ENCODE measurements around the gene TXNL4A.

The TXNL4A gene

GRCh38 chr18:79940126-79940813 lies 48.1 kb downstream of the TXNL4A start:
- in situ Hi-C loops (cut with HindIII; ENCODE audit: low pct_unique_long_range_greater_than_20kb, low sequenced_read_pairs), result no loop called here
- DNase-seq (ENCODE audit: low read depth in 1 of 2, low spot score in 1 of 2), result no peak
- TF ChIP-seq JUND (IDR thresholded peaks at IDR 0.05; ENCODE audit: low read depth), result no peak

DNA sequence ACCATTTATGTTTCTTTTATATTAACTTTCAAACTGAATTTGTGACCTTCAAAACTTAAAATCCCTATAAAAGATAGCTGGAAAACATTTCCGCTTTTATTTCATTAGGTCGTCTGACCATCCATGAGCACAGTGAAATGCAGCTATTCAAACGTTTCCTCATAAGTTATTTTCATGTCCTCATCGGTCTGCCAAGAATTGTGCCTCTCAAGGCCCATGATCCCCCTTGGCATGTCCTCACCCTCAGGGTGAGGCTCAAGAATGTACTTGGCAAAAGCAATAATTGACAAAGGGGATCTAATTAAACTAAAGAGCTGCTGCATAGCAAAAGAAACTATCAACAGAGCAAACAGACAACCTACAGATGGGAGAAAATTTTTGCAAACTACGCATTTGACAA lies 49.3 kb downstream of the TXNL4A start:
- no peak for DNase-seq (ENCODE audit: low read depth in 1 of 2, low spot score in 1 of 2)
- no peak for TF ChIP-seq JUND (IDR thresholded peaks at IDR 0.05; ENCODE audit: low read depth)
- in situ Hi-C loops (cut with HindIII; ENCODE audit: low pct_unique_long_range_greater_than_20kb, low sequenced_read_pairs), result no loop called here

GRCh38 chr18:79938196-79938595 lies 50.2 kb downstream of the TXNL4A start:
- no peak for TF ChIP-seq JUND (IDR thresholded peaks at IDR 0.05; ENCODE audit: low read depth)
- in situ Hi-C loops (cut with HindIII; ENCODE audit: low pct_unique_long_range_greater_than_20kb, low sequenced_read_pairs), result no loop called here
- DNase-seq (ENCODE audit: low read depth in 1 of 2, low spot score in 1 of 2), result no peak

DNA sequence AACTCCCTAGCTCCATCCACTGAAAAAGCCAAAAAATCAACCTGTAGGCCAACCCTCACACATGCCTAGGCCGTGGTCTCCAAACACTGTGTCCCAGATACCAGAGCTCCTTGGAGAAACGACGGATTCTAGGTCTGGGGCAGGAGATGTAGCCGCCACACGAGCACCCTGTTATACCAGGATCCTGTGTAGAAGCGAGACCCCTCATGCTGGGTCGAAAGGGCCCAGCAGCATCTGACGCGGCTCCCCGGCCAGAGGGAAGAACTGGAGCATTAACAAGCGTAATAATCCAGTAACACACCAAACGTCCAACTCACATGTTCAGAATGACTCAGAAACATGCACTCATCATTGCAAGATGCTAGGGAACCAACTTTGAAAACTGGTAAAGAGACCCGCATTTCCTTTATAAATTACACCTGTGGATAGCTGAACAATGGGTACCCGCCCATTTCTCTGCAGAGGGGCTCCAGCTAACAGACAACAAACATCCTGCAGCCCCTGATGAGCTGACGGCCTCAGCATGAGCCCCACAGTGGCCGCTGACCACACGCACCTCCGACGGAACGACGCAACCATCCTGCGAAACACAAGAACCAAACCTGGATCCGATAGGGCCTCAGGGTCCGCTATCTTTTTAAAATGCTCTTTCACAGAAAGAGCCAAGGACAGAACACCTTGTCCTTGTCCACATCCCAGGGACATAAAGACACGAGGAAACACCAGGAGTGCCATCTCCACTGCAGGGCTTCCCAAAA lies 51.1 kb downstream of the TXNL4A start:
- no peak for DNase-seq (ENCODE audit: low read depth in 1 of 2, low spot score in 1 of 2)
- TF ChIP-seq JUND (IDR thresholded peaks at IDR 0.05; ENCODE audit: low read depth), result no peak
- in situ Hi-C loops (cut with HindIII; ENCODE audit: low pct_unique_long_range_greater_than_20kb, low sequenced_read_pairs), result no loop called here

GRCh38 chr18:79936641-79937040 lies 51.7 kb downstream of the TXNL4A start:
- no peak for DNase-seq (ENCODE audit: low read depth in 1 of 2, low spot score in 1 of 2)
- no peak for TF ChIP-seq JUND (IDR thresholded peaks at IDR 0.05; ENCODE audit: low read depth)
- in situ Hi-C loops (cut with HindIII; ENCODE audit: low pct_unique_long_range_greater_than_20kb, low sequenced_read_pairs), result no loop called here

DNA sequence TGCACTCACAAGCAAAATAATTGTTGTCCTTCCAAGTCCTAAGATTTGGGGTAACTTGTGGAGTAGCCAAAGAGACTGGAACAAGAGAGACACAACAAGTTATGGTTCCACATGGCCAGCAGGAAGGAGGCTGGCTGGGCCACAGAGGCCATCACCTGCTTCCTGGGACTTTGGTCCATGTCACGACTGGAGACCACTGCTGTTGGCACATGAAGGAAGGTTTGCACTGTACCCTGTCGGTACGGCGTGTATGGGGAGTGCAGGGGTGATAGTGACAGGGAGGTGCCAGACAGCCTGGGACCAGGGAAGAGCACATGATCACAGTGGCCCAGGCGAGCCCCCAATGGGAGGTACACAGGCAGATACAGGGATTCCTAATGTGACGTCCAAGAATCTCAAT lies 52.4 kb downstream of the TXNL4A start:
- in situ Hi-C loops (cut with HindIII; ENCODE audit: low pct_unique_long_range_greater_than_20kb, low sequenced_read_pairs), result no loop called here
- no peak for TF ChIP-seq JUND (IDR thresholded peaks at IDR 0.05; ENCODE audit: low read depth)
- no peak for DNase-seq (ENCODE audit: low read depth in 1 of 2, low spot score in 1 of 2)

DNA sequence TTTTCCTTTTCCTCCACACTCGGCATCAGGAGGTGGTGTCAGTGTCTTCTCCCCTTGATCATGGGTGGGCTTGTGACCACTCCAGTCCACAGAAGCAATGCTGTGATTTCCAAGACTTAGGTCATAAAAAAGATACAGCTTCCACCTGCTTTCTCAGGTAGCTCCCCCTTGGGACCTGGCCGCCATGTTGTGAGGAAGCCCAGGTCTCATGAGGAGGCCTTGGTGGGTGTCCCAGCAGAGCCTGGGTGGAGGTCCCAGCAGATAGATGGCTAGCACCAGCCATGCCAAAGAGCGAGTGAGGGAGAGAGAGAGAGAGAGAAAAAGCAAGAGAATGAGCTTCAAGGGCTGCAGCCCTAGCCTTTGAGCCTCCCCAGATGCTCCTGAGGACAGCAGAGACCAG lies 52.9 kb downstream of the TXNL4A start:
- in situ Hi-C loops (cut with HindIII; ENCODE audit: low pct_unique_long_range_greater_than_20kb, low sequenced_read_pairs), result no loop called here
- DNase-seq (ENCODE audit: low read depth in 1 of 2, low spot score in 1 of 2), result no peak
- no peak for TF ChIP-seq JUND (IDR thresholded peaks at IDR 0.05; ENCODE audit: low read depth)

DNA sequence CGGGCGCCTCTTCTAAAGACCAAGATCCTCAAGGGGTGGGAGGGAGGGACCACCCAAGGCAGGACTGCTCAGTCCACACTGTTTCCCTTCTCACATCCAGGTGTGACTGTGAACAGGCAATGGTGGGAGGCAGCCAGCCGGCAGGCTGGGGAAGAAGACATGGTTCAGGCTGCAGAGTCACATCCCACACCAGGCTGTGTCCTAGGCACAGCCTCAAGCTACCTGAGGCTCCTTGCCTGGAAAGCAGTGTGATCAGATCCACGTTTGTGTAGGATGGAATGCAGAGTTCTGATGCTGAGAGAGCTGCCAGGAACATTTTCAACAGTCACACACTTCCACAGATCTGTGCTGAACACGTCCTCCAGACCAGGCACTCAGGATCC lies 53.3 kb downstream of the TXNL4A start:
- TF ChIP-seq JUND (IDR thresholded peaks at IDR 0.05; ENCODE audit: low read depth), result no peak
- in situ Hi-C loops (cut with HindIII; ENCODE audit: low pct_unique_long_range_greater_than_20kb, low sequenced_read_pairs), result no loop called here
- no peak for DNase-seq (ENCODE audit: low read depth in 1 of 2, low spot score in 1 of 2)

DNA sequence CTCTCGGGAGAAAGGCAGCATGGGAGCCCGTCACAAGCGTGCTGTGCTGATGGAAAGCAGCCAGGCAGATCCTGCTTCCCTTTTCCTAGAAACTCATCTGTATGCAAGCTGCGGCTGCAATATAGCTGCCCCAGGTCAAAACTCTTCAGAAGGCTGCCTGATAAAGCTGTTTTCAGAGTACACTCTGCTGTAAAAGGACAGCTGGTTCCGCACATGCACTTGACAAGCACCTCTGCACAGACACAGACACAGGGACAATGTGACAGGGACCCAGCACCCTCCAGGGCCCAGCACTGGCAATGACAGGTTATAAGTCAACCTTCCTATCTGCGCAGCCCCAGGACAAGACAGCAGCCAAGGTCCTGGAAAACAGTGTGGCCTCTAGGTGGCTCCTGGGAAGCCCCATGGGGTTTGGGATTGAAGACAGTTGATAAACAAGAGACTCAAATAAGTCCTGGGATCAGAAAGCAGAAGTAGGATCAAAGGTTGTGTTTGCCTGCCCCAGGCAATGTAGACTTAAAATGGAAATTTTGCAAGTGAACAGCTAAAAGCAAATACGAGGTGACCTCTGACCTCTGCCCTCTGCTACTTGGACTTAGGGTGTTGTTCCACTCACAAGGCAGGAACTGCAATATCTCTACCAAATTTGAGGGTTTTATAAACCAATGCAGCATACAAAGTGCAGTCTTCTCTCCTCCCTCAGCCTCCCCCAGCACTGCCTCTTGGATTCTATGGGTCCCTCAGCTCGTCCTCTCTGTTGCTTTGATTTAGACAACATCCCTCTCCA lies 53.9 kb downstream of the TXNL4A start:
- DNase-seq (ENCODE audit: low read depth in 1 of 2, low spot score in 1 of 2), result peak in 1 of 2 experiments; percentile 27
- in situ Hi-C loops (cut with HindIII; ENCODE audit: low pct_unique_long_range_greater_than_20kb, low sequenced_read_pairs), result no loop called here
- no peak for TF ChIP-seq JUND (IDR thresholded peaks at IDR 0.05; ENCODE audit: low read depth)

- TF ChIP-seq JUND (IDR thresholded peaks at IDR 0.05; ENCODE audit: low read depth), result no peak
- in situ Hi-C loops (cut with HindIII; ENCODE audit: low pct_unique_long_range_greater_than_20kb, low sequenced_read_pairs), result no loop called here
- peak in 1 of 2 experiments; percentile 19 for DNase-seq (ENCODE audit: low read depth in 1 of 2, low spot score in 1 of 2)
Measured at GRCh38 chr18:79933765-79934164, 54.6 kb downstream of the TXNL4A start.

DNA sequence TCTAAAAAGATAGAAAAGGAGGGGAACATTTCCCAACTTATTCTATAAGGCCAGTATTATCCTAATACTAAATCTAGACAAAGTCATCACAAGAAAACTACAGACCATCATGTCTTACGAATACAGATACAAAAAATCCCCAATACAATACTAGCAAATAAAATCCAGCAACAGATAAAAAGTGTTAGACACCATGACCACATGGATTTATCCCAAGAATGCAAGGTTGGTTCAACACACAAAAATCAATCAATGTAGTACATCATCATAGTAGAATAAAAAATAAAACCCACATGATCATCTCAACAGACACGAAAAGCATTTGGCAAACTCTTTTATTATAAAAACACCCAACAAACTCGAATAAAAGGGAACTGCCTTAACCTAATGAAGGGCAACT lies 55.5 kb downstream of the TXNL4A start:
- no peak for DNase-seq (ENCODE audit: low read depth in 1 of 2, low spot score in 1 of 2)
- in situ Hi-C loops (cut with HindIII; ENCODE audit: low pct_unique_long_range_greater_than_20kb, low sequenced_read_pairs), result no loop called here
- no peak for TF ChIP-seq JUND (IDR thresholded peaks at IDR 0.05; ENCODE audit: low read depth)

DNA sequence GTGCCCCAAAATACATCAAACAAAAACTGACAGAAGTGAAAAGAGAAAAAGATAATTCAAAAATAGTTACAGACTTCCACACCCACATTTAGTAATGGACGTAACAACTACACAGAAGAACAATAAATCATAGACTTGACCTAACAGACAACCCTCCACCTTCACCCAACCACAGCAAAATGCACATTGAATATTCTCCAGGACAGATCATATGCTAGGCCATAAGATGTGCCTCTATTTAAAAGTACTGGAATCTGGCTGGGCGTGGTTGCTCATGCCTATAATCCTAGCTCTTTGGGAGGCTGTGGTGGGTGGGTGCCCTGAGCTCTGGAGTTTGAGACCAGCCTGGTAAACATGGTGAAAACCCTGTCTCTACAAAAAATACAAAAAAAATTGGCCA lies 56.9 kb downstream of the TXNL4A start:
- in situ Hi-C loops (cut with HindIII; ENCODE audit: low pct_unique_long_range_greater_than_20kb, low sequenced_read_pairs), result no loop called here
- no peak for TF ChIP-seq JUND (IDR thresholded peaks at IDR 0.05; ENCODE audit: low read depth)
- no peak for DNase-seq (ENCODE audit: low read depth in 1 of 2, low spot score in 1 of 2)
